ENCODE results near the gene FUOM.

Gene FUOM

GRCh38 chr10:133357285-133358161 is at the start of gene FUOM:
FUOM (minus strand) TSS chr10:133358019; CDS start chr10:133358007, 12 bp downstream.
- peak; percentile 78 to 84 for DNase-seq

GRCh38 chr10:133405844-133406527 is 48.2 kb upstream of the FUOM start:
- DNase-seq = no peak

- no peak for DNase-seq
Observed at GRCh38 chr10:133405272-133405671, 47.5 kb upstream of the FUOM start.

GRCh38 chr10:133403784-133404183 is 46.0 kb upstream of the FUOM start:
- no peak for DNase-seq

GRCh38 chr10:133403359-133403758 is 45.5 kb upstream of the FUOM start:
- DNase-seq = no peak

- DNase-seq = no peak
Observed at GRCh38 chr10:133401981-133402725, 44.3 kb upstream of the FUOM start.

- no peak for DNase-seq
Observed at GRCh38 chr10:133401500-133401899, 43.7 kb upstream of the FUOM start.

GRCh38 chr10:133400624-133401424 is 43.0 kb upstream of the FUOM start:
- peak in 1 of 2 donors; percentile 24 for DNase-seq

GRCh38 chr10:133399123-133399601 is 41.3 kb upstream of the FUOM start:
- DNase-seq = no peak

GRCh38 chr10:133397938-133398337 is 40.1 kb upstream of the FUOM start:
- no peak for DNase-seq

- no peak for DNase-seq
Observed at GRCh38 chr10:133396035-133396624, 38.3 kb upstream of the FUOM start.

GRCh38 chr10:133394801-133395221 is 37.0 kb upstream of the FUOM start:
- DNase-seq = no peak

GRCh38 chr10:133394064-133394663 is 36.3 kb upstream of the FUOM start, which contains the start of gene MTG1:
MTG1 (plus strand) TSS chr10:133394157; CDS start chr10:133394221, 64 bp downstream.
- peak; percentile 92 to 94 for DNase-seq

- DNase-seq = no peak
Observed at GRCh38 chr10:133393401-133394063, 35.7 kb upstream of the FUOM start.

- DNase-seq = peak in 1 of 2 donors; percentile 33
Observed at GRCh38 chr10:133391761-133392518, 34.1 kb upstream of the FUOM start.

- no peak for DNase-seq
Observed at GRCh38 chr10:133391249-133391635, 33.4 kb upstream of the FUOM start.

GRCh38 chr10:133390597-133391248 is 32.9 kb upstream of the FUOM start:
- DNase-seq = no peak

- DNase-seq = peak; percentile 56 to 68
Observed at GRCh38 chr10:133388973-133389818, 31.4 kb upstream of the FUOM start.

Data from CD4-positive, alpha-beta T cell treated with Interferon alpha-2 for 1 hour (primary cell).